H1 (cell line): ENCODE measurements around the gene GPC6. TPM values are rescaled to one million over a fixed set of nuclear protein-coding genes. Genes with fewer than 3 reads are reported as not detected.

Source experiments
- CTCF ChIA-PET: fragments of 300-600 bp; sonication (Branson Sonifier 250); formaldehyde crosslinking; loops from one replicate; lab custom pipeline; 2021; ENCODE audit not compliant: partially characterized antibody; lab: Charles Lee
- POLR2A ChIA-PET: fragments of 300-600 bp; sonication (Branson Sonifier 250); formaldehyde crosslinking; loops from one replicate; lab custom pipeline; 2021; ENCODE audit warnings: inconsistent platforms; ENCODE audit not compliant: partially characterized antibody; lab: Charles Lee
- DNase-seq, 2 experiments: peaks; one replicate each; pipeline versions ENCODE4 v3.0.0 to v3.0.0-alpha.2; 2010 to 2022; ENCODE audit warnings: low spot score in 2 of 2, low read depth in 1 of 2, mixed read lengths in 1 of 2
- FAIRE-seq: peaks from 2 replicates; lab custom pipeline; 2011; peaks lifted over from hg19 to GRCh38; lab: Jason Lieb, UNC
- H2AFZ ChIP-seq: 2 replicates; pipeline ENCODE4 v1.8.1; 2012; ENCODE audit warnings: low read length, inconsistent platforms
- H2AK5ac ChIP-seq: 2 replicates; pipeline ENCODE4 v1.6.1; 2013; ENCODE audit warnings: low read depth, low read length
- H2BK120ac ChIP-seq: replicated peaks from 2 replicates; pipeline ENCODE3; 2013; ENCODE audit warnings: low read depth, low read length, inconsistent platforms
- H2BK12ac ChIP-seq: 2 replicates; pipeline ENCODE4 v1.6.1; 2013; ENCODE audit warnings: low read depth, low read length
- H2BK15ac ChIP-seq: 2 replicates; pipeline ENCODE4 v1.6.1; 2013; ENCODE audit warnings: low read length
- H2BK20ac ChIP-seq: 2 replicates; pipeline ENCODE4 v1.6.1; 2013; ENCODE audit warnings: low read length
- H2BK5ac ChIP-seq: 2 replicates; pipeline ENCODE4 v1.6.1; 2013; ENCODE audit warnings: low read depth, low read length
- H3K14ac ChIP-seq: 2 replicates; pipeline ENCODE4 v1.6.1; 2013; ENCODE audit warnings: inconsistent platforms; ENCODE audit not compliant: insufficient read length
- H3K18ac ChIP-seq: 2 replicates; pipeline ENCODE4 v1.6.1; 2013; ENCODE audit warnings: low read length; ENCODE audit errors: extremely low read depth
- H3K23ac ChIP-seq: 2 replicates; pipeline ENCODE4 v1.6.1; 2013; ENCODE audit warnings: inconsistent platforms; ENCODE audit not compliant: insufficient read length
- H3K23me2 ChIP-seq: 2 replicates; pipeline ENCODE4 v1.6.1; 2013; ENCODE audit warnings: low read depth, low read length
- H3K27ac ChIP-seq: 2 replicates; pipeline ENCODE4 v1.6.1; 2011; ENCODE audit warnings: low read depth, low read length, inconsistent platforms
- H3K27me3 ChIP-seq, 4 experiments: replicated peaks in 1 of 4; 1 replicate in 1 of 4; 2 replicates in 3 of 4; pipeline versions ENCODE4 v1.6.1 to v1.8.1; 2011 to 2013; ENCODE audit warnings: low read length in 3 of 4, mild to moderate bottlenecking in 3 of 4, inconsistent platforms in 2 of 4, mixed read lengths in 2 of 4, moderate library complexity in 1 of 4; ENCODE audit not compliant: control insufficient read depth in 3 of 4, insufficient read depth in 3 of 4; ENCODE audit errors: extremely low read depth in 1 of 4
- H3K36me3 ChIP-seq, 4 experiments: 2 replicates each; pipeline versions ENCODE4 v1.6.1 to v1.8.1; 2011 to 2013; ENCODE audit warnings: mild to moderate bottlenecking in 4 of 4, low read length in 3 of 4, moderate library complexity in 2 of 4, control low read depth in 1 of 4, inconsistent platforms in 1 of 4; ENCODE audit not compliant: insufficient read depth in 4 of 4, control insufficient read depth in 2 of 4
- H3K4ac ChIP-seq: replicated peaks from 2 replicates; pipeline ENCODE3; 2013; ENCODE audit warnings: low read length, low read depth, mixed read lengths, inconsistent platforms; ENCODE audit not compliant: insufficient read length
- H3K4me1 ChIP-seq, 4 experiments: replicated peaks in 1 of 4; 1 replicate in 1 of 4; 2 replicates in 3 of 4; pipeline versions ENCODE4 v1.6.1 to v1.8.1; 2011 to 2013; ENCODE audit warnings: low read length in 3 of 4, inconsistent platforms in 2 of 4, mixed read lengths in 1 of 4; ENCODE audit not compliant: insufficient read depth in 4 of 4, control insufficient read depth in 3 of 4
- H3K4me2 ChIP-seq, 2 experiments: 2 replicates each; pipeline versions ENCODE4 v1.6.1 to v1.8.1; 2011 to 2013; ENCODE audit warnings: low read depth in 2 of 2, low read length in 2 of 2, control low read depth in 1 of 2, inconsistent platforms in 1 of 2, mild to moderate bottlenecking in 1 of 2; ENCODE audit not compliant: insufficient read depth in 1 of 2
- H3K4me3 ChIP-seq, 4 experiments: fragments of 200-600, 300-600 bp in 1 of 4; sonication (generic), shearing (Covaris generic), sonication (Bioruptor Twin) in 1 of 4; 2 replicates each; pipeline versions ENCODE4 v1.5.1 to v1.8.1; 2011 to 2016; ENCODE audit warnings: low read length in 4 of 4, low read depth in 3 of 4, control low read depth in 2 of 4, inconsistent platforms in 2 of 4, mild to moderate bottlenecking in 2 of 4, mixed read lengths in 1 of 4, moderate library complexity in 1 of 4; ENCODE audit not compliant: insufficient read depth in 2 of 4; ENCODE audit errors: extremely low read depth in 1 of 4
- H3K56ac ChIP-seq: replicated peaks from 2 replicates; pipeline ENCODE3; 2013; ENCODE audit warnings: low read depth, mild to moderate bottlenecking, mixed read lengths, low read length, inconsistent platforms; ENCODE audit not compliant: insufficient read length
- H3K79me1 ChIP-seq: 2 replicates; pipeline ENCODE4 v1.6.1; 2013; ENCODE audit warnings: low read depth, low read length, control low read depth
- H3K79me2 ChIP-seq, 2 experiments: 2 replicates each; pipeline versions ENCODE4 v1.6.1 to v1.8.1; 2012 to 2013; ENCODE audit warnings: low read length in 2 of 2, mild to moderate bottlenecking in 2 of 2, inconsistent platforms in 1 of 2; ENCODE audit not compliant: insufficient read depth in 2 of 2, control insufficient read depth in 1 of 2
- H3K9ac ChIP-seq, 4 experiments: replicated peaks in 1 of 4; 1 replicate in 1 of 4; 2 replicates in 3 of 4; pipeline versions ENCODE4 v1.6.1 to v1.8.1; 2011 to 2013; ENCODE audit warnings: low read depth in 3 of 4, low read length in 3 of 4, control low read depth in 2 of 4, mild to moderate bottlenecking in 2 of 4, moderate library complexity in 2 of 4, inconsistent platforms in 1 of 4; ENCODE audit errors: extremely low read depth in 1 of 4
- H3K9me3 ChIP-seq, 2 experiments: 2 replicates each; pipeline versions ENCODE4 v1.6.1 to v1.8.1; 2012 to 2013; ENCODE audit warnings: mild to moderate bottlenecking in 2 of 2, moderate library complexity in 2 of 2, control low read depth in 1 of 2, inconsistent platforms in 1 of 2, low read depth in 1 of 2, low read length in 1 of 2, mixed read lengths in 1 of 2; ENCODE audit not compliant: insufficient read depth in 2 of 2
- H4K20me1 ChIP-seq, 2 experiments: replicated peaks in 1 of 2; 2 replicates each; pipeline versions ENCODE3 to v1.8.1; 2011 to 2013; ENCODE audit warnings: inconsistent platforms in 2 of 2, low read length in 2 of 2, mild to moderate bottlenecking in 1 of 2; ENCODE audit not compliant: insufficient read depth in 2 of 2, control insufficient read depth in 1 of 2
- H4K5ac ChIP-seq: 2 replicates; pipeline ENCODE4 v1.6.1; 2013; ENCODE audit warnings: low read length, low read depth, mixed read lengths, inconsistent platforms; ENCODE audit not compliant: insufficient read length
- H4K8ac ChIP-seq: 2 replicates; pipeline ENCODE4 v1.8.0; 2013; ENCODE audit warnings: mild to moderate bottlenecking, moderate library complexity, low read length, inconsistent platforms; ENCODE audit not compliant: insufficient read depth; ENCODE audit errors: extremely low read depth
- H4K91ac ChIP-seq: replicated peaks from 2 replicates; pipeline ENCODE3; 2013; ENCODE audit warnings: low read length, mixed read lengths, inconsistent platforms; ENCODE audit not compliant: insufficient read length
- ASH2L ChIP-seq: fragments of 200-600, 300-600 bp; sonication (generic); IDR thresholded peaks from one replicate; pipeline ENCODE4 v1.7.1; 2017; ENCODE audit warnings: low read length
- BACH1 ChIP-seq: IDR thresholded peaks from 2 replicates; pipeline ENCODE4 v1.6.1; 2012; ENCODE audit warnings: low read length, improper control_type of control experiment
- CEBPB ChIP-seq: IDR thresholded peaks from 2 replicates; pipeline ENCODE4 v1.6.1; 2012; ENCODE audit warnings: low read depth, low read length
- EZH2 ChIP-seq: fragments of 200-600 bp; sonication (generic); IDR thresholded peaks from 2 replicates; pipeline ENCODE4 v1.7.1; 2012; ENCODE audit warnings: low read depth, mild to moderate bottlenecking, moderate library complexity, low read length, inconsistent platforms; ENCODE audit not compliant: severe bottlenecking
- KDM5A ChIP-seq: fragments of 200-600 bp; IDR thresholded peaks from 2 replicates; pipeline ENCODE4 v1.7.1; 2012; ENCODE audit warnings: mild to moderate bottlenecking, low read length, inconsistent platforms, mixed read lengths
- RAD21 ChIP-seq, 2 experiments: IDR thresholded peaks in 1 of 2; conservative IDR thresholded peaks in 1 of 2; 2 replicates each; pipeline ENCODE4 v1.6.1; 2011; ENCODE audit warnings: low read depth in 2 of 2, low read length in 2 of 2, improper control_type of control experiment in 1 of 2, inconsistent platforms in 1 of 2, mild to moderate bottlenecking in 1 of 2, moderate library complexity in 1 of 2
- SIRT6 ChIP-seq: IDR thresholded peaks from one replicate; pipeline ENCODE4 v1.7.1; 2012; ENCODE audit warnings: low read length, inconsistent platforms
- TAF1 ChIP-seq: IDR thresholded peaks from 2 replicates; pipeline ENCODE4 v1.6.1; 2011; ENCODE audit warnings: mild to moderate bottlenecking, low read depth, low read length
- YY1 ChIP-seq: IDR thresholded peaks from 2 replicates; pipeline ENCODE4 v1.6.1; 2011; ENCODE audit warnings: low read depth, mild to moderate bottlenecking, low read length
- WGBS, 2 experiments: shearing (Covaris generic) in 1 of 2; methylation state at CpG; one replicate each; pipeline versions ENCODE4 v1.1.6 to v1.1.7; 2013 to 2015; ENCODE audit warnings: low lambda C conversion rate in 2 of 2, mixed read lengths in 2 of 2, inconsistent platforms in 1 of 2, low coverage in 1 of 2, missing lambda C conversion rate in 1 of 2; ENCODE audit not compliant: insufficient replicate concordance in 2 of 2, insufficient coverage in 1 of 2, insufficient read length in 1 of 2; ENCODE audit errors: extremely low coverage in 1 of 2, missing lambda C conversion rate in 1 of 2; 5-methylcytosine and 5-hydroxymethylcytosine counted together
- polyA plus RNA-seq, 7 experiments: library from polyadenylated mRNA; depleted of rRNA in 3 of 7; stranded (reverse) in 5 of 7; unstranded in 2 of 7; fragments of >200 nt in 5 of 7; fragments of 200-250 nt in 2 of 7; gene quantifications; 1 replicate in 5 of 7; 2 replicates in 1 of 7; 4 replicates in 1 of 7; pipeline versions ENCODE4 v1.2.1 to v1.2.3, GENCODE V29; 2011 to 2013; ENCODE audit warnings: missing spikeins in 2 of 7, mixed read lengths in 2 of 7
- total RNA-seq: library from RNA; stranded (reverse); fragmentation: NEBNext Ultra II Directional; extraction: Animal tissue kit (Norgen Biotek cat#: 25700); gene quantifications from 2 replicates; pipeline ENCODE4 v1.2.1, GENCODE V29; 2021
- TF ChIP-seq, protein P1 (sequence below), 3 experiments: IDR thresholded peaks; 1 replicate in 2 of 3; 2 replicates in 1 of 3; pipeline versions ENCODE4 v1.5.1 to v1.6.1; 2011; ENCODE audit warnings: low read length in 3 of 3, mild to moderate bottlenecking in 3 of 3, inconsistent platforms in 2 of 3, low read depth in 1 of 3, moderate library complexity in 1 of 3; ENCODE audit not compliant: insufficient read depth in 1 of 3; ENCODE audit errors: control extremely low read depth in 1 of 3

The GPC6 gene
- total and polyA plus RNA-seq, 2 of the 8 experiments (the other 6 are each of a cell fraction or from before 2014, with no cell fraction given): 5.4 to 12.0 TPM

DNA sequence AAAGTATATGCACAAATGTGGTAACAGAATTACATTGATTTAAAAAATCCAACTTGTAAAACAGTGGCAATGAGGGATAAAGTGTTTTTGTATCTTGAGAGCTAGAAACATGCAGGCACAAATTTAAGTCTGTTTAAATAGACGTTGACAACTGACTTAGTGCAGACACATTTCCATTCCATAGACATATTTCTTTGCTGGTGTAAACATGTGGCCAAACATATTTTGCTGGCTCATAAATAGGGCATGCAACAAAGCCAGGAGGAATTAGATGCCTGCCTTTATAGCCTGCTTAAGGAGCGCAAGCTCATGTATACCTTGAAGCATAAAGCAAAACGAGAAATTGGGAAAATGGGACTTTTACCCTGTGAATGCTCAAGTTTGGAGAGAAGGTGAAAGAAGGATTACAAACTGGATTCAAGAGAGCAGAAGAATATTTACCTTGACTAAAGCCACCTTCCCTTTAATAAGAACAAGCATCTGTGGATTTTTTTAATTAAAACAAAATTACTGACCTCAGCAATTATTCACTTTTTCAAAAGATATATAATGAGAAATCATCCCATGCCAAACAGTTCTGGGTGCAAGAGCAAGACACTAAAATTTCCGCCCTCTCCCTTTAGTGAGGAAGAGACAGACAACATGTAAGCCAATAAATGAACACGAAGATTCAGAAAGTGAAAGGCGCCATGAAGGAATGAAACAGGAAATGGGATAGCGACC is 1181.9 kb downstream of the GPC6 start:
- Histone ChIP-seq H3K79me2 (no peaks in the 10 kb centered on the region), H3K4me3 (no peak overlapping the region), H3K4ac (no peak overlapping the region), H2BK120ac (no peak overlapping the region), H3K27ac (no peak overlapping the region), H2BK15ac (no peak overlapping the region), H3K27me3 (peaks cover 0 to 1% (median 0%) of the 10 kb centered on the region in 4 experiments; a peak in 1 of 7 replicates), H2AFZ (no peak overlapping the region), H4K20me1 (no peaks in the 10 kb centered on the region), H4K5ac (no peak overlapping the region), H3K56ac (no peak overlapping the region), H3K9me3 (peaks cover 0 to 6% of the 10 kb centered on the region in 2 experiments; a peak in 2 of 4 replicates), H3K9ac (no peak overlapping the region), H3K4me2 (no peak overlapping the region), H2BK5ac (no peak overlapping the region), H3K18ac (no peak overlapping the region), H4K8ac (no peak overlapping the region), H3K36me3 (no peaks in the 10 kb centered on the region), H2BK12ac (no peak overlapping the region), H2AK5ac (no peak overlapping the region), H4K91ac (no peak overlapping the region), H3K79me1 (no peaks in the 10 kb centered on the region), H3K23me2 (no peaks in the 10 kb centered on the region), H3K14ac (no peak overlapping the region), H3K4me1 (no peaks in the 10 kb centered on the region), H3K23ac (no peak overlapping the region), H2BK20ac (no peak overlapping the region)
- ChIA-PET CTCF (interaction anchor here (0.6 to 1.9 kb wide), 3 partner anchors 8 to 1806 kb away, joined by 3 to 6 read pairs (median 4); no protein-coding TSS in a partner anchor), POLR2A (no interaction called here)
- FAIRE-seq (no peak), DNase-seq (no peak)
- WGBS, 2 experiments: 95% methylated on average over 7 of the region's 7 CpGs; no CpG with 5 or more reads in 1 of the 2 experiments
- no peak for TF ChIP-seq KDM5A
- TF ChIP-seq ASH2L: no peak
- no peak for TF ChIP-seq YY1
- no peak for TF ChIP-seq CEBPB
- no peak for TF ChIP-seq TAF1
- no peak for TF ChIP-seq EZH2
- TF ChIP-seq SIRT6: no peak
- no peak for TF ChIP-seq BACH1
- TF ChIP-seq, protein P1, sequence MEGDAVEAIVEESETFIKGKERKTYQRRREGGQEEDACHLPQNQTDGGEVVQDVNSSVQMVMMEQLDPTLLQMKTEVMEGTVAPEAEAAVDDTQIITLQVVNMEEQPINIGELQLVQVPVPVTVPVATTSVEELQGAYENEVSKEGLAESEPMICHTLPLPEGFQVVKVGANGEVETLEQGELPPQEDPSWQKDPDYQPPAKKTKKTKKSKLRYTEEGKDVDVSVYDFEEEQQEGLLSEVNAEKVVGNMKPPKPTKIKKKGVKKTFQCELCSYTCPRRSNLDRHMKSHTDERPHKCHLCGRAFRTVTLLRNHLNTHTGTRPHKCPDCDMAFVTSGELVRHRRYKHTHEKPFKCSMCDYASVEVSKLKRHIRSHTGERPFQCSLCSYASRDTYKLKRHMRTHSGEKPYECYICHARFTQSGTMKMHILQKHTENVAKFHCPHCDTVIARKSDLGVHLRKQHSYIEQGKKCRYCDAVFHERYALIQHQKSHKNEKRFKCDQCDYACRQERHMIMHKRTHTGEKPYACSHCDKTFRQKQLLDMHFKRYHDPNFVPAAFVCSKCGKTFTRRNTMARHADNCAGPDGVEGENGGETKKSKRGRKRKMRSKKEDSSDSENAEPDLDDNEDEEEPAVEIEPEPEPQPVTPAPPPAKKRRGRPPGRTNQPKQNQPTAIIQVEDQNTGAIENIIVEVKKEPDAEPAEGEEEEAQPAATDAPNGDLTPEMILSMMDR (IDR thresholded peaks at IDR 0.05; ENCODE audit: control extremely low read depth in 1 of 3, insufficient read depth in 1 of 3, low read depth in 1 of 3, low read length in 3 of 3): no peak
- TF ChIP-seq RAD21 (IDR thresholded peaks at IDR 0.05 in 1 of 2, conservative IDR thresholded peaks at IDR 0.05 in 1 of 2; ENCODE audit: low read depth in 2 of 2, low read length in 2 of 2): no peak
